ENCODE measurements around the gene PLXNA2.

Gene PLXNA2

DNA sequence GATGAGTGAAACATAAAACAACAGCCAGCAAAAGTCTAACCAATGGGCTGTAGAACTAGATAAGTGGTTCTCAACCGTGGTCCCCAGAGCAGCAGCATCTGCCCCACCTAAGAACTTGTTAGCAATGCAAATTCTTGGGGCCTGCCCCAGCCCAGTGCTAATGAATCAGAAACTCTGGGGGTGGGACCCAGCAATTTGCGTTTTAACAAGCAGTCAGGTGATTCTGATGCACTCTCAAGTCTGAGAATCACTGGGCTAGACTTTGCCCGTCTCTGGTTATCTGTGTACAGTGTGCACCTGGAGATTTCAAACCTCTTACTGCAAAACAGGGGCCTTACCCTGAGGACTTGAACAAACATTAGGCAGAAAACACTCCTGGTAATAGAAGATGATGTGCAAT, 66.5 kb downstream of the PLXNA2 start:
- no peak for DNase-seq (ENCODE audit: low read depth)

DNA sequence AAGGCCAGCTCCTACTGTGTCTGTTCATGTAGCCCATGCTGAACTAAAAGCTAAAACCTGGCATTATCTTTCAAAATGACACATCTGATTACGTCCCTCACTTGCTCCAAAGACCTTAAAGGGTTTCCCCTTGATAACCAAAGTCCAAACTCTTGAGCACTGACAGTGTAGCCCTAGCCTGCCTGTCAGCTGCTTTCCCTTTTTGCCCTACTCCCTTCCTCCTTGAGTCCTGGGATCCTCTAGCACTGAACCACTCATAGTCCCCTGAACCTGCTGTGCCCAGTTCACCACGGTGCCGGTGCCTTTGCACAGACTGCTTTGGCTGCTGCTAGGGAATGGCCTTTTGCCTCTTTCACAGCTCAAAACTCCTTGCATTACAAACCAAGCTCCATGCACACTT, 67.5 kb downstream of the PLXNA2 start:
- DNase-seq (ENCODE audit: low read depth), result no peak

- DNase-seq (ENCODE audit: low read depth), result no peak
These were observed 68.7 kb downstream of the PLXNA2 start for GRCh38 chr1:208175508-208175895.

DNA sequence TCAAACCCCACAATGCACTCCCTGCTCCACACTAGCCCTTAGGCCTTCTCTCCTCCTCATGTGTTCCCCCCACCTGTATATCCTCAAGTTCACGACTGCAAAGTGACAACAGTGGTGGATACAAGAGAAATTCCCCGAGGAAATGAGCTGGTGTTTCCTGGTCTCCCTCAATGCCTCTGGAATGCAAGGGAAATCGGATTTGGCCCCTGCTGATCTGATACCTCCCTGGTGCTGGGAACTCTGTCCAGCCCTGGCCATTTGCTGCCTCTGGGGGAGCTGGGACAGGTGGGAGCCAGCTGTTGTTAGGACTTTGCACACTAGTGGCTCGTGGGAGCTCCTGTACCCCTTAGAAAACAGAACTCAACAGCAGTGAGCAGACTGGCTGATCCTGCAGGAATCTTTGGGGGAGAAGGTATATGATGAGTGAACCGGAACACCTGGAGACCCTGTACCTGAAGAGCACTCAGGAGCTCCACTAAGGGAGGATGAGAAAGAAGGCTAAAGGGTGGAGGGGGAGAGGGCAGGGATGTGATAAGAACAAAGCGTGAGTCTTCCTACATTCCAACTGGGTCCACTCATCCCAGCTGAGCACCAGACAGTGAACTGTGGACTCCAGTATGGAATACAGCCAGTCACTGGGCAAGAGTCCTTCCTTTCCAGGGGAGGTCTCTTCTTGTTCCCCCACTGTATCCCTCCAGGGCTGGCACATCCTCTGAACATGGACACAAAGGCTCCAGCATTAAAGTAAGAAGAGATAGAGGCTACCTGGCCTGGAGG, 69.3 kb downstream of the PLXNA2 start:
- no peak for DNase-seq (ENCODE audit: low read depth)

DNA sequence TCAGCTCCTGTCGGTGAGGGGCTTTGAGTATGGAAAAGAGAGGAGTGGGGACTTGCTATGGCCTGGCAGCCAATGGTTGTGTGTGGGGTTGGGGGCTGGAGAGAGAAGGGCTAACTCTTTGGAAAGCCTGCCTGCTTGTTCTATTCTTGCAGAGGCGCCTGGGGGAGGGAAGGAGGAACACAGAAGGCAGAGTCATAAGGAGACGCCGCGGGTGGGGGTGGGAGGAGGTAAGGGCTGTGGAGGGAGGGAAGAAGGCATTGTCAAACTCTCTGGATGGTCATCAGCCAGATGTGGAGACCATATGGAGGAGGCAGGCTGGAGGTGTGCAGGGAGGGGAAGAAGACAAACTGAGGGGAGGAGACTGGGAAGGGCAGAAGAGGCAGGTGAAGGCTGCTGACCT, 70.0 kb downstream of the PLXNA2 start:
- DNase-seq (ENCODE audit: low read depth), result no peak

DNA sequence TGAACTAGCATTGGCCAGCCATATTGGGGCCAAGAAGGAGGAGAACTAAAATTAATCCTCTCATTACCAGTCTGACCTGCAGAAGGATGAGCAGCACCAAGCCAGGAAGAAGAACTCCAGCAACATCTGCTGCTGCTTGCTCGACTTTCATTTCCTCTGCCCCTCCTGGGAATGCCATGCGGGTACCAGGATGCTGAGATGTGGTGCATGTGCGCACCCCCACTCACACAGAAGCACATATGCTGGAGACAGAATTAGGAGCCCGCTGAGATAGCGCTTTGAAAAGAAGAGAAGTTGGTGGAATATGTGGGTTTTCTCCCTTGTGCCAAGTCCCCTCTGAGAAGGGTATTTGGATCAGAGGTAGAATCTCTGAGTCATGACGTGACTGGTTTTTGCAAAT, 70.4 kb downstream of the PLXNA2 start:
- DNase-seq (ENCODE audit: low read depth), result no peak

DNA sequence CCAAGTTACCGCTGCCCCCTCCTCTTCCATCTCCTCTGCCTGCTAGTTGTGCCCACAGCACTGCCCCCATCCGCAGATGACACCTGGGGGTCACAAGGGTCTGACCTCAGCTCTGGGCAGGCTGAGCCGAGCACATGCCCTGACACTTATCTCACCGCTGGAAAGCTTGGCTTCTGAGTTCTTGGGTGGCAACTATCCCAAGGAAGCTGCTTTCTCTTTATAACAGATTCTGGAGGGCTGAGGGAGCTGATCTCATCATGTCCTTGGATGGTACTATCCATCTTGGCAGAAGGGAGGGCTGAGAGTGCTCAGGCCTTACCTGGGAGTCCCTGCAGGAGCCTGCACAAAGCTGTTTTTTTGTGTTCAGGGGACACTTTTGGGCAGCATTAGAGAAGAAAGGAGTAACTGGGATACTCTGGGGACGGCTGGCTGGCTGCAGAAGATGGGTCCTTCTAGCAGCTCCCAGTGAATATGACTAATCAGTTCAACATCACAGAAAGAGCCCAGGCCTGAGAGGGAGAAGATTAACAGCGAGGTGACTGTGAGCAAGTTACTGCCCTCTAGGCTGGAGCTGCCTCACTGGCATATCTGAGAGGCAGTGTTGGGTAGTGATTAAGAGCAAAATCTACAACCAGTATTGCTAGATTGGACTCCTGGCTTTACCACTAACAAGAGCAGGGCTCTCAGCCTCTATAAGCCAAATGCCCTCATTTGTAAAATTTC, 71.6 kb downstream of the PLXNA2 start:
- no peak for DNase-seq (ENCODE audit: low read depth)

GRCh38 chr1:208171616-208172422, 72.4 kb downstream of the PLXNA2 start:
- no peak for DNase-seq (ENCODE audit: low read depth)

DNA sequence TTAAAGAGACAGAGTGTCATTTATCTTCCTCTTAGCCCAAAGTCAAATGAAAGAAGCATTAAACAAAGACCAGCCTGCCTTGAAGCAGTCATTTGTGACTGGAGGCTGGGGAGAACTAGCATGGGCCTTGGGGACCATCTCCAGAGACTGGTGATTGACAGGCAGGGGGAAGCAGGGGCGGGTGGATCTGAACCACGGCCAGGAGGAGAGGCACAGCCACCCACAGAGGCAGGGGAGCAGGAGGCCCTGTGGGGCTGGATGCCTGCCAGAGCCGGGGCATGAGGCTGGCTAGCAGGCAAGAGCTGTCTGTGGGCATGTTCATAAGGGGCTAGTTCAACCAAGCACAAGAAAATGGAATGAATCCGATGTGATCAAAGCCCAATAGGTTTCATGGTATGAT, 73.9 kb downstream of the PLXNA2 start:
- no peak for DNase-seq (ENCODE audit: low read depth)

DNA sequence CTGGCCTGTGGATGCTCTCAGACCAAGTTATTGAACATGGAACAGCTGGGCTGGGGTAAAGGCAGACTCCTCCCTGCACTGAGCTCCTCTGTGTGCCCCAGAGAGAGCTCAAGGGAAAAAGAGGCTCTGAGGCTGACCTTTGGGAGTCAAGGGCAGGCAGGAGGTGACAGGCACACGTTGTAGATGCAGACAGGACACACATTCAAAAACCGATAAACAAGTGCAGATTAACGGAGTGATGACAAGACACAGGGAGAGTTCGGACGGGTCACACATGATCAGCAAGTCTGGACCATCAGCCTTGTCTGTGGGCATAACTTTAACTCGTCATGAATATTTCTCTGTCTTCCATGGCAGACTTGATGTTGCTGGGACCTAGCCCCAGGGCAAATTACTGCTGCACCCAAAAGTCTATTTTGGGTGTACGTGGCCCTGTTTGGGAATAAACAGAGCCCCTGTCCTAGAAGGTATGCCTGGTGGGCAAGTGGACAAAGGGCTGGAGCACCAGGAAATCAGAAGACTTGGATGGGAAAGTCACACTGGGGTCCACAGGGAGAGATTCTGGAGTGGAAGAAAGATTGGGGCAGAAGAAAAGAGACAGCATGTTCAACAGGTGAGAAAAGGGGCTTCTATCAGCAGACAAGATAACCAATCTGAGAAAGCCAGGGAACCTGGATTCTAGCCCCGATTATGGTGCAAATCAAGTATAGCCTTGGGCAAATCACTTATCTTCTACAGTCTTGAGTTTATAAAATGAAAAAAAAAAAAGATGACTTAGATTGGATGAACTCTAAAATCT, 74.9 kb downstream of the PLXNA2 start:
- no peak for DNase-seq (ENCODE audit: low read depth)

DNA sequence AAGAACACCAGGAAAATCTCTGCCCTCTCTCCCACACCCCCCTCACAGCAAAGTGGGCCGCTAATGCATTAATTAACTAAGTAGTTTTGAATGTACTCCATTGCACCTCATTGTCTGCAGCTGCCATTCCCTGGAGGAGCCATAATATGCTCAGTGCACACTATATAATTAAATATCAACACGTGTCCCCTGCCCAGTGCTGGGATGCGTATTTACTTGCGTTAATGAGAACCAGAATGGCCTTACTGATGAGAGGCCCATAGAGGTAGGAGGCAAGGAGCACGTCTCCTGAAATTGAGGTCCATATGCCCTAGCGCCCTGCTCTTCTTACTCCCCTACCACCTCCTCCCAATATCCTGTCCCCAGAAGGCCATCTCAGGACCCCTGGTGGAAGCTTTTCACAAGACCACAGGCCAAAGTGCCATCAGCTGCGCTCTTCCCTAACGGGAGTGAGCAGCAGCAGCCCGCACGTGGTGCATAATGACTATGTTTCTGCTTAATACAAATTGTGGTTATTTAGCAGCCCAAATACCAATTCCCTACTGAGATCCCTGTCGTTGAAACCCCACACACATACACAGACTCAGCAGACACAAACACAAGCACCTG, 76.8 kb downstream of the PLXNA2 start:
- DNase-seq (ENCODE audit: low read depth), result no peak

GRCh38 chr1:208166340-208167138, 77.6 kb downstream of the PLXNA2 start:
- no peak for DNase-seq (ENCODE audit: low read depth)

DNA sequence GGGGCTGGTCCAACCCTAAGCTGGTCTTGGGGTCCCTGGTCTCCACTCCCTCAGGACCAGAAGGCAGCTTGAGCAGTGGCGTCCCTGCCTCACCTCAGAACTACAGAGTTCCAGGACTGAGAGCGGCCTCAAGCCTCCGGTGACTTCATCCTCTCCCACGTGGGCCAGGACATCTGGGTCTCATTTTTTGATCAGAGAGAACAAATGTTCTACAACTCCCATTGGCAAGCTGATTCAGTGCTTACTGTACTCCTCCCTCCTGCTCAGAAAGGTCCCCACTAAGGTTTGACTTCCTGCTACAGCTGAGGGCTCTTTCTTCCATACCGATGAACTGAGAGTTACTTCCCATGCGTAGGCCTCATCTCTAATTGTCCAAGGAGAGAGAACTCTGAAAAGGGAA, 78.5 kb downstream of the PLXNA2 start:
- no peak for DNase-seq (ENCODE audit: low read depth)

- DNase-seq (ENCODE audit: low read depth), result no peak
These were observed 79.6 kb downstream of the PLXNA2 start for GRCh38 chr1:208164609-208165008.

DNA sequence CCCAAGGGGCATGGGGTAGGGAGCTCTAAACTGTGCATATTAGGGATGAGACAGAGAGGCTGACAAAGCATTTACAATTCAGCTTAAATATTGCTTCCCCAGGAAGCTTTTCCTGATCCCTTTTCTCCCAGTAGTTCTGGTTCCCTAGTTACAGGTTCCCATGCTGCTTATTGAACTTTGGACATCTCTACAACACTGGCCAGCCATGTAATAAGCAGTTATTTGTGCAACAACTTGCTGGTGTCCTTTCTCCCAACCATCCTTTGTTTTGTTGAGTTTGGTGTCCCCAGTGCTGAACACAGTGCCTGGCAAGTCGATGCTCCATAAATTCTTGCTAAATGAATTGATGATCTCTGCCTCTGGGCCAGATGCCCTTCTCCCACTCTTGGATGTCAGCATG, 80.6 kb downstream of the PLXNA2 start:
- DNase-seq (ENCODE audit: low read depth), result no peak

GRCh38 chr1:208162903-208163302, 81.3 kb downstream of the PLXNA2 start:
- DNase-seq (ENCODE audit: low read depth), result no peak

DNA sequence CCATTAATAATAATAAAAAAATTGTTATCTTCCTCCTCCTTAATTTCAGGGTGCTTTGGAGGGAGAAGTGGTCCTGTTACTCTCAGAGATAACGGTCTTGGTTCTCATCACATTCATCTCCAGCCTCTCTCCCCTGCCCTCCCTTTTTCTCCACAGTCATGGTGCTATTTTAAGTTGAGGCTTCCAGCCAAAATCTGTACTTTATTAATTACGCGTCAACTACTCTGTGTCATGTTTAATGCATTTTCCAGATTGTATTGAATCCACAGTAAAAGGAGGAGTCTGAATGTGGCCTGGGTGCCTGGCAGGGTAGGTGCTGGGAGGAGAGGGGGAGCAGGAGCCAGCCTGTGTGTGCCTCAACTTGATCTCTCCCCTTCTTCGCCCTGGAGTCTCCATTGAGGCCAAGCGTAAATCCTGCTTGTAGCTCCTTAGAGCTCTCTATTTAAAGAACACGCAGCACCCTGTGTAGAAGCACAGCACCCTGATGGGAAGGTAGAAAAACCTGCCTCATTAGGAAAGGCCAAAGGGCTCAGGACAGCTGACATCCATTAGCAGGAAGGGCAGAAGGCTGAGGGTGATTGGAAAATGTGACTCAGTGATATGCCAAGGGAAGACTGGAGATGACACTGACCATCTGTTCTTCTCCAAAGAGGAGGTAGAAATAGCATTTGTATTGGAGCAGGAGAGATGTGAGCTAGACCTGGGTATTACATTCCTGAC, 82.4 kb downstream of the PLXNA2 start:
- no peak for DNase-seq (ENCODE audit: low read depth)

DNA sequence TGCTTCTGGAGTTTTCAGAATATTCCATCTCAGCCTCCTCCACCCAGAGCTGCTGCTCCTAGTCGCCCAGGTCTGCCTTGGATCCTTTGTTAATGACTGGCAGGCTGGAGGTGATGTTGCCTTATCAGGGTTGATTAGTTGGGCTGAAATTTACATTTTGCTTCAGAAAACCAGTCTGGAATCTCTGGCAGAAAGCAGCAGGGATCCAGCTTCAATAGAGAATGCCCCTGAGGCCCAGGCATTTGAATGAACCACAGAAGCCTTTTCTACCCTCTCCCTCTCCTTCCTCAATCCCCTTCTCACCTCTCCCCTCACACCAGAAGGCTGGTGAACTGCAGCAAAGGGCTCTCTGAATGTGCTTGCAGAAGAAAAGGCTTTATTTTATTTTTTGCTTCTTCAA, 83.2 kb downstream of the PLXNA2 start:
- DNase-seq (ENCODE audit: low read depth), result no peak

- no peak for DNase-seq (ENCODE audit: low read depth)
These were observed 83.8 kb downstream of the PLXNA2 start for GRCh38 chr1:208160259-208160819.
